ENCODE results near the gene ZNF330.

GRCh38 chr4:141240259-141240658 is 19.6 kb downstream of the ZNF330 start:
- no peak for TF ChIP-seq CTCF (IDR thresholded peaks at IDR 0.05; ENCODE audit: insufficient read depth, low read length)
- TF ChIP-seq POLR2AphosphoS5 (IDR thresholded peaks at IDR 0.05; ENCODE audit: low read depth) = no peak
- no peak for TF ChIP-seq REST (IDR thresholded peaks at IDR 0.05; ENCODE audit: insufficient replicate concordance, low read depth)
- no peak for TF ChIP-seq SPI1 (IDR thresholded peaks at IDR 0.05; ENCODE audit: borderline replicate concordance, low read depth)

Data from HL-60 (cell line).